ENCODE results near the gene FGG. TPM values are rescaled to one million over a fixed set of nuclear protein-coding genes. Genes with fewer than 3 reads are reported as not detected.

Gene FGG
- total RNA-seq, 1 donor from 2014 or later = 7.4 TPM

DNA sequence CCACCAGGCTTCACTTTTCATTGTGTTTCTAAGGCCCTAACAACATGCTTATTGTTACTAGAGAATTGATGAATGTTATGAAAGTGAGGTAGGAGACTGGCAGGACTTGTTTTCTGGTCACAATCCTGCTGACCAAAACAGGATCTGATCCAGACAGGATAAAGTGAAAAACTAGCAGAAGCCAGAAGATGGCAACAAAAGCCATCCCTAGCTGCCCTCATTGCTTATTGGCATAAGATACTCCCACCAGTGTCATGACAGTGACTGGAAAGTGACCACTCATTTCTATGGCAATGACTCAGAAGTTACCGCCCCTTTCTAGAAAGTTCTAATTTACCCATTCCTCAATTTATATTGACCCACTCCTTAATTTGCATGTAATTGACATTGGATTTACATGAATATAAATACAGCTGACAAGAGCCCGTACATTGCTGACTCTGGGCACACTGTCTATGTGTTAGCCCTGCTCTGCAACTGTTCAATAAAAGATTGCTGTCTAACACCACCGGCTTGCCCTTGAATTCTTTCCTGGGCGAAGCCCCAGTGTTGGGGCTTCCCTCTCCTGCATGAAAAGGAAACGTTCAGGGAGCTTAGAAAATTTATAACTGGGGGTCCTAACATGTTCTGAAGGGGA is 30.0 kb upstream of the FGG start:
- Mint-ChIP-seq H3K9me3 (ENCODE audit: low read depth) (peaks cover 3% of the 10 kb centered on the region), H3K36me3 (ENCODE audit: insufficient read depth) (peaks cover 3% of the 10 kb centered on the region), H3K4me1 (ENCODE audit: low read depth) (peaks cover 41% of the 10 kb centered on the region), H3K27ac (peak overlapping the region; percentile 41), H3K4me3 (ENCODE audit: low read depth) (no peak overlapping the region), H3K27me3 (no peaks in the 10 kb centered on the region)
- TF ChIP-seq, protein P1, sequence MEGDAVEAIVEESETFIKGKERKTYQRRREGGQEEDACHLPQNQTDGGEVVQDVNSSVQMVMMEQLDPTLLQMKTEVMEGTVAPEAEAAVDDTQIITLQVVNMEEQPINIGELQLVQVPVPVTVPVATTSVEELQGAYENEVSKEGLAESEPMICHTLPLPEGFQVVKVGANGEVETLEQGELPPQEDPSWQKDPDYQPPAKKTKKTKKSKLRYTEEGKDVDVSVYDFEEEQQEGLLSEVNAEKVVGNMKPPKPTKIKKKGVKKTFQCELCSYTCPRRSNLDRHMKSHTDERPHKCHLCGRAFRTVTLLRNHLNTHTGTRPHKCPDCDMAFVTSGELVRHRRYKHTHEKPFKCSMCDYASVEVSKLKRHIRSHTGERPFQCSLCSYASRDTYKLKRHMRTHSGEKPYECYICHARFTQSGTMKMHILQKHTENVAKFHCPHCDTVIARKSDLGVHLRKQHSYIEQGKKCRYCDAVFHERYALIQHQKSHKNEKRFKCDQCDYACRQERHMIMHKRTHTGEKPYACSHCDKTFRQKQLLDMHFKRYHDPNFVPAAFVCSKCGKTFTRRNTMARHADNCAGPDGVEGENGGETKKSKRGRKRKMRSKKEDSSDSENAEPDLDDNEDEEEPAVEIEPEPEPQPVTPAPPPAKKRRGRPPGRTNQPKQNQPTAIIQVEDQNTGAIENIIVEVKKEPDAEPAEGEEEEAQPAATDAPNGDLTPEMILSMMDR (IDR thresholded peaks at IDR 0.05; ENCODE audit: unreplicated experiment) = no peak
- DNase-seq (ENCODE audit: low spot score, unreplicated experiment) = no peak

DNA sequence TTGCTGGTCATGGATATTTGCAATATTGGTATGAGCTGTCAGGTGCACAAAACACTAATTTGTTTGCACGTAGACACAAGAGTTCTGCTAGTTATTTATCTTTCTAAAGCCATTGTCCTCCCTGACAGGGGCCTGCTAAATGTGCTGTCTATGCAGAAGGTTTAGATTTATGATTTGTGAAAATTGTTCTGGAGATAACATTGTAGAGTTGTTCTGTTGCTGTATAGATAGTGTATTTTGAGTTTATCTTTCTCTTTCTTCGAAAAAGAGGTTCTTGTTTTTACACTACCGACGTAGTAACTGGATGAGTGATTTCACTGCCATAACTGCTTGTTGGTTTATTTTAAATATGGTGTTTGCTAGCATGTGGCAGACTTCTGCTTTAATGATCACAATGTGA is 28.5 kb upstream of the FGG start:
- no peak overlapping the region for H3K4me3 Mint-ChIP-seq (ENCODE audit: low read depth)
- H3K9me3 Mint-ChIP-seq (ENCODE audit: low read depth) = no peaks in the 10 kb centered on the region

DNA sequence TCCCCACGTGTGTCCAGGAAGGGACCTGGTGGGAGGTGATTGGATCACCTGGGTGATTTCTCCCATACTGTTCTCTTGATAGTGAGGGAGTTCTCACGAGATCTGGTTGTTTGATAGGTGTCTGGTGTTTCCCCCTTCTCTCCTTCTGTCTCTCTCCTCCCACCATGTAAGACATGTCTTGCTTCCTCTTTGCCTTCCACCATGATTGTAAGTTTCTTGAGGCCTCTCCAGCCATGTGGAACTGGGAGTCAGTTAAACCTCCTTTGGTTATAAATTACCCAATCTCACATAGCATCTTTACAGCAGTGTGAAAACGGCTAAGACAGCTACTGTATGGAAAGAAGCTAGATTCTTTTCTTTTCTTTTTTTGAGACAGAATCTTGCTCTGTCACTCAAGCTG is 21.6 kb upstream of the FGG start:
- DNase-seq (ENCODE audit: low spot score, unreplicated experiment) = no peak
- Mint-ChIP-seq H3K4me3 (ENCODE audit: low read depth) (no peak overlapping the region), H3K4me1 (ENCODE audit: low read depth) (peaks cover 7% of the 10 kb centered on the region), H3K36me3 (ENCODE audit: insufficient read depth) (peaks cover 6% of the 10 kb centered on the region), H3K27me3 (peaks cover 16% of the 10 kb centered on the region), H3K27ac (peak overlapping the region; percentile 31), H3K9me3 (ENCODE audit: low read depth) (no peaks in the 10 kb centered on the region)
- TF ChIP-seq, protein P1 (IDR thresholded peaks at IDR 0.05; ENCODE audit: unreplicated experiment) = no peak

More for the DNA sequence above, 28.5 kb upstream of the FGG start:
- H3K36me3 Mint-ChIP-seq (ENCODE audit: insufficient read depth) = peaks cover 6% of the 10 kb centered on the region
- no peaks in the 10 kb centered on the region for H3K27me3 Mint-ChIP-seq
- peaks cover 42% of the 10 kb centered on the region for H3K4me1 Mint-ChIP-seq (ENCODE audit: low read depth)
- TF ChIP-seq, protein P1 (IDR thresholded peaks at IDR 0.05; ENCODE audit: unreplicated experiment) = no peak
- peak overlapping the region; percentile 9 for H3K27ac Mint-ChIP-seq
- no peak for DNase-seq (ENCODE audit: low spot score, unreplicated experiment)

DNA sequence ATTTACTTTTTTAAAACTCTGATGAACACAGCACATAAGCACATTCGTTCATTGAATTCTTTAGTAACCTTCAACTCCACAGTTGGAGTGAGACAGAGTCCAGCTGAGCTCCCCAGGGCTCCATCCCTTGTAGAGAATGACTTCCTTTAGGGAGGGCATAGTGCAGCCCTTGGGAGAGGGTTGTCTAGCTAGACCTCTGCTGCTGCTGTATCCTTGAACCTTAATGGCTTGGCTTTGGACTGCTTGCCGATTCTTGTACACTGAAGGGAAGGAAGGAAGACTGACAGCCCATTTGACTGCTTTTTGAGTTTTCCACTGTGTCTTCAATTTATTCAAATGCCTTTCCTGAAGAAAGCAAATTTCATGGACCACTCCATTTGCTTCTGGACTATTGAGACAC is 19.4 kb upstream of the FGG start:
- no peaks in the 10 kb centered on the region for H3K9me3 Mint-ChIP-seq (ENCODE audit: low read depth)
- peaks cover 16% of the 10 kb centered on the region for H3K27me3 Mint-ChIP-seq
- H3K27ac Mint-ChIP-seq = no peak overlapping the region
- peaks cover 4% of the 10 kb centered on the region for H3K36me3 Mint-ChIP-seq (ENCODE audit: insufficient read depth)
- H3K4me3 Mint-ChIP-seq (ENCODE audit: low read depth) = no peak overlapping the region
- H3K4me1 Mint-ChIP-seq (ENCODE audit: low read depth) = no peaks in the 10 kb centered on the region
- DNase-seq (ENCODE audit: low spot score, unreplicated experiment) = no peak
- TF ChIP-seq, protein P1 (IDR thresholded peaks at IDR 0.05; ENCODE audit: unreplicated experiment) = no peak

DNA sequence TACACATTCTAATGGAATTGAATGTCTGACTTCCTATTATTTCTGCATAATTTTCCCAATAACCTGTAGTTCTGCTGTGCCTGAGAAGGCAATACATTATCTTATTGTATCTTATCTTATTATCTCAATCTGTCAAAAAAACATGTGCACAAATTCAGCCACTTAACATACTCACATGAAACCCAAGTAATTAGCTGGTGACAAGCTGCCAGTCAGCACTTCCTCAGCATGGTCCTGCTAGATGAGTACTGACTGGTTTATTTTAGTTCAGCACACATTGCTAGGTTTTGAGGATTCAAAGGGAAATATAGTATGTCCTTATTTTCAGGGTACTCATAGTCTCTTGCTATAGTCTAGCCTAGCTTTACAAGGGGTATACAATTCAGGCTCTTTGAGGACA is 17.9 kb upstream of the FGG start:
- DNase-seq (ENCODE audit: low spot score, unreplicated experiment) = no peak
- Mint-ChIP-seq H3K9me3 (ENCODE audit: low read depth) (no peaks in the 10 kb centered on the region), H3K27ac (no peak overlapping the region), H3K36me3 (ENCODE audit: insufficient read depth) (no peaks in the 10 kb centered on the region), H3K4me1 (ENCODE audit: low read depth) (peaks cover 6% of the 10 kb centered on the region), H3K4me3 (ENCODE audit: low read depth) (no peak overlapping the region), H3K27me3 (peaks cover 23% of the 10 kb centered on the region)
- TF ChIP-seq, protein P1 (IDR thresholded peaks at IDR 0.05; ENCODE audit: unreplicated experiment) = no peak
